K562 (cell line): ENCODE results near the gene DDX46. TPM values are rescaled to one million over a fixed set of nuclear protein-coding genes. Genes with fewer than 3 reads are reported as not detected.
A peak's percentile ranks its signal among the peaks of the same experiment; 100 is the strongest.

Experiments
- ATAC-seq: fragments of 200-7000 bp; cut with Tn5 transposase; 3 replicates; pipeline ENCODE4 v1.9.1; 2020; ENCODE audit warnings: moderate library complexity
- BruUV-seq: library from RNA; stranded (reverse); fragments of 400-500 nt; replicated peaks from 2 replicates; lab custom pipeline; 2021; lab: Mats Ljungman, UMichigan
- CTCF ChIA-PET: fragments of 300-600 bp; formaldehyde crosslinking; extraction: SDS; loops from one replicate; lab custom pipeline; 2021; ENCODE audit warnings: low intra/inter-chr PET ratio; lab: Yijun Ruan, JAX
- POLR2A ChIA-PET: fragments of 300-600, 350-650 bp; sonication (Branson Sonifier 250); formaldehyde crosslinking; extraction: SDS; loops from one replicate; lab custom pipeline; 2021; ENCODE audit warnings: antibody characterized with exemption, inconsistent platforms; lab: Yijun Ruan, JAX
- DNase-seq, 4 experiments: peaks; one replicate each; pipeline versions ENCODE4 v3.0.0 to v3.0.0-alpha.2; 2011 to 2018; ENCODE audit warnings: low spot score in 3 of 4, mixed read lengths in 3 of 4; ENCODE audit errors: extremely low read depth in 1 of 4
- FAIRE-seq: peaks from 2 replicates; lab custom pipeline; 2011; peaks lifted over from hg19 to GRCh38; lab: Jason Lieb, UNC
- H2AFZ ChIP-seq: 2 replicates; pipeline ENCODE4 v1.6.0; 2011; ENCODE audit warnings: low read depth, low read length, control low read depth, inconsistent platforms
- H3K27ac ChIP-seq: fragments of 200-600 bp; 3 replicates; pipeline ENCODE4 v1.8.0; 2011; ENCODE audit warnings: low read depth, mild to moderate bottlenecking, control low read depth, inconsistent platforms, low read length, moderate library complexity, mixed read lengths; ENCODE audit errors: extremely low read depth
- H3K27me3 ChIP-seq, 2 experiments: fragments of 300-600 bp in 1 of 2; 2 replicates in 1 of 2; 3 replicates in 1 of 2; pipeline versions ENCODE4 v1.6.0 to v1.8.0; 2011; ENCODE audit warnings: inconsistent platforms in 2 of 2, low read length in 2 of 2, mild to moderate bottlenecking in 1 of 2, mixed read lengths in 1 of 2, moderate library complexity in 1 of 2; ENCODE audit not compliant: control insufficient read depth in 2 of 2, insufficient read depth in 2 of 2
- H3K36me3 ChIP-seq: fragments of 300-600 bp; 3 replicates; pipeline ENCODE4 v1.8.0; 2011; ENCODE audit warnings: mild to moderate bottlenecking, low read length, inconsistent platforms; ENCODE audit not compliant: control insufficient read depth, insufficient read depth
- H3K4me1 ChIP-seq, 2 experiments: fragments of 200-600 bp in 1 of 2; replicated peaks in 1 of 2; 2 replicates in 1 of 2; 3 replicates in 1 of 2; pipeline versions ENCODE4 v1.5.1 to v1.8.0; 2011; ENCODE audit warnings: inconsistent platforms in 2 of 2, low read length in 2 of 2, mild to moderate bottlenecking in 1 of 2, mixed read lengths in 1 of 2, moderate library complexity in 1 of 2; ENCODE audit not compliant: control insufficient read depth in 2 of 2, insufficient read depth in 2 of 2
- H3K4me2 ChIP-seq: 2 replicates; pipeline ENCODE4 v1.6.1; 2011; ENCODE audit warnings: low read length, control low read depth, inconsistent platforms, mixed read lengths; ENCODE audit not compliant: insufficient read depth
- H3K4me3 ChIP-seq: fragments of 200-600 bp; sonication (generic), shearing (Covaris generic); 2 replicates; pipeline ENCODE4 v1.5.1; 2016; ENCODE audit warnings: control low read depth, inconsistent platforms
- H3K79me2 ChIP-seq: fragments of 200-600 bp; 3 replicates; pipeline ENCODE4 v1.8.0; 2011; ENCODE audit warnings: low read length, inconsistent platforms; ENCODE audit not compliant: control insufficient read depth, insufficient read depth
- H3K9ac ChIP-seq, 2 experiments: 2 replicates each; pipeline versions ENCODE4 v1.6.0 to v1.6.1; 2011; ENCODE audit warnings: low read depth in 2 of 2, low read length in 2 of 2, control low read depth in 1 of 2, inconsistent platforms in 1 of 2, mild to moderate bottlenecking in 1 of 2, mixed read lengths in 1 of 2; ENCODE audit not compliant: insufficient read depth in 1 of 2
- H3K9me1 ChIP-seq: one replicate; pipeline ENCODE4 v1.6.0; 2011; ENCODE audit warnings: inconsistent platforms, mild to moderate bottlenecking, low read length, moderate library complexity; ENCODE audit not compliant: control insufficient read depth, insufficient read depth
- H3K9me3 ChIP-seq: replicated peaks from 2 replicates; pipeline ENCODE4 v1.5.1; 2011; ENCODE audit warnings: low read depth, low read length, inconsistent platforms; ENCODE audit not compliant: control insufficient read depth, insufficient read depth
- H4K20me1 ChIP-seq: replicated peaks from 2 replicates; pipeline ENCODE4 v1.6.1; 2011; ENCODE audit warnings: low read length, inconsistent platforms, mixed read lengths; ENCODE audit not compliant: control insufficient read depth, insufficient read depth
- BRF1 ChIP-seq: IDR thresholded peaks from 3 replicates; pipeline ENCODE4 v1.6.1; 2011; ENCODE audit warnings: borderline replicate concordance, mild to moderate bottlenecking; ENCODE audit not compliant: insufficient read length; ENCODE audit errors: extremely low read depth
- CBFB ChIP-seq: sonication (generic); formaldehyde crosslinking; IDR thresholded peaks from 2 replicates; pipeline ENCODE4 v1.4.0; 2020; ENCODE audit warnings: mild to moderate bottlenecking, missing genetic modification reagents
- CBX3 ChIP-seq, 2 experiments: IDR thresholded peaks; 1 replicate in 1 of 2; 2 replicates in 1 of 2; pipeline ENCODE4 v1.6.1; 2012; ENCODE audit warnings: inconsistent platforms in 2 of 2, low read length in 2 of 2, borderline replicate concordance in 1 of 2, control low read depth in 1 of 2
- CEBPB ChIP-seq: fragments of 450-650 bp; IDR thresholded peaks from 2 replicates; pipeline ENCODE4 v1.6.1; 2016; ENCODE audit warnings: missing genetic modification characterization, missing compliant biosample characterization
- CEBPZ ChIP-seq: fragments of 150-350 bp; IDR thresholded peaks from 2 replicates; pipeline ENCODE4 v1.6.1; 2014; ENCODE audit warnings: low read depth, mild to moderate bottlenecking, low read length, borderline replicate concordance
- CHD1 ChIP-seq: fragments of 200-600 bp; sonication (generic); IDR thresholded peaks from one replicate; pipeline ENCODE4 v1.6.1; 2012; ENCODE audit warnings: mild to moderate bottlenecking, moderate library complexity, low read length, inconsistent platforms
- FOXO4 ChIP-seq: fragments of 450-650 bp; formaldehyde crosslinking; IDR thresholded peaks from 2 replicates; pipeline ENCODE4 v1.4.0; 2020; ENCODE audit warnings: mild to moderate bottlenecking, moderate library complexity
- ILF3 ChIP-seq: fragments of 450-650 bp; IDR thresholded peaks from 2 replicates; pipeline ENCODE4 v1.6.1; 2018; ENCODE audit warnings: antibody characterized with exemption, mild to moderate bottlenecking, moderate library complexity, borderline replicate concordance
- MAZ ChIP-seq, 2 experiments: fragments of 450-650 bp in 1 of 2; sonication (generic) in 1 of 2; formaldehyde crosslinking; IDR thresholded peaks in 1 of 2; conservative IDR thresholded peaks in 1 of 2; 2 replicates each; pipeline versions ENCODE4 v1.4.0 to v1.5.0; 2020; ENCODE audit warnings: mild to moderate bottlenecking in 1 of 2, missing genetic modification reagents in 1 of 2
- MEF2D ChIP-seq: conservative IDR thresholded peaks from 2 replicates; pipeline ENCODE4 v1.6.1; 2016; ENCODE audit warnings: low read depth, missing genetic modification characterization, missing compliant biosample characterization
- NR2C2 ChIP-seq, 2 experiments: fragments of 200-800 bp in 1 of 2; sonication (Bioruptor generic) in 1 of 2; sonication (generic) in 1 of 2; formaldehyde crosslinking in 1 of 2; IDR thresholded peaks; 2 replicates each; pipeline versions ENCODE4 v1.6.1 to v1.8.0; 2016 to 2022; ENCODE audit warnings: mild to moderate bottlenecking in 1 of 2, missing compliant biosample characterization in 1 of 2, missing genetic modification characterization in 1 of 2, missing genetic modification reagents in 1 of 2
- POU5F1 ChIP-seq: fragments of 150-350 bp; IDR thresholded peaks from 2 replicates; pipeline ENCODE4 v1.6.1; 2014; ENCODE audit warnings: borderline replicate concordance, low read length, low read depth, mild to moderate bottlenecking; ENCODE audit not compliant: partially characterized antibody
- RCOR1 ChIP-seq, 2 experiments: IDR thresholded peaks; 2 replicates each; pipeline ENCODE4 v1.6.1; 2012; ENCODE audit warnings: low read depth in 2 of 2, low read length in 2 of 2, borderline replicate concordance in 1 of 2, improper control_type of control experiment in 1 of 2
- RUNX1 ChIP-seq: sonication (generic); IDR thresholded peaks from 2 replicates; pipeline ENCODE4 v1.6.1; 2016; ENCODE audit warnings: antibody characterized with exemption, low read depth
- TCF3 ChIP-seq: sonication (generic); formaldehyde crosslinking; IDR thresholded peaks from 2 replicates; pipeline ENCODE4 v1.4.0; 2020; ENCODE audit warnings: mild to moderate bottlenecking, missing genetic modification reagents
- TEAD1 ChIP-seq, 2 experiments: fragments of 450-650 bp in 1 of 2; sonication (generic) in 1 of 2; formaldehyde crosslinking; IDR thresholded peaks; 2 replicates each; pipeline versions ENCODE4 v1.4.0 to v1.8.0; 2020 to 2022; ENCODE audit warnings: mild to moderate bottlenecking in 2 of 2, missing genetic modification reagents in 1 of 2
- ZNF124 ChIP-seq: sonication (generic); formaldehyde crosslinking; IDR thresholded peaks from 2 replicates; pipeline ENCODE4 v1.8.1; 2022; ENCODE audit warnings: missing genetic modification reagents
- ZNF77 ChIP-seq: fragments of 250-450 bp; sonication (Bioruptor Pico); IDR thresholded peaks from 2 replicates; pipeline ENCODE4 v1.5.0; 2020
- WGBS: fragments of 100-300 bp; shearing (Covaris generic); methylation state at CpG from one replicate; pipeline ENCODE4 v1.1.6; 2016; ENCODE audit warnings: low coverage, mixed read lengths; ENCODE audit not compliant: insufficient coverage; ENCODE audit errors: missing lambda C conversion rate; 5-methylcytosine and 5-hydroxymethylcytosine counted together
- in situ Hi-C: fragments of 300-500 bp; cut with MboI; formaldehyde crosslinking; loops from 4 replicates; pipeline ENCODE4 v1.15.0; 2018; ENCODE audit warnings: inconsistent platforms, mixed read lengths
- intact Hi-C: fragments of 100-400 bp; cut with micrococcal nuclease; formaldehyde crosslinking; loops from 2 replicates; pipeline ENCODE4 v1.14.2; 2022
- polyA plus RNA-seq, 8 experiments: library from polyadenylated mRNA; depleted of rRNA in 4 of 8; stranded (reverse) in 5 of 8; unstranded in 3 of 8; fragments of >200 nt; fragmentation: Nextera tagmentation in 2 of 8; fragmentation: Illumina TruSeq in 1 of 8; extraction: Ambion mirVana in 2 of 8; extraction: Trizol in 1 of 8; gene quantifications; 2 replicates each; pipeline versions ENCODE4 v1.2.1 to v1.2.3, GENCODE V29; 2011 to 2014; ENCODE audit warnings: inconsistent platforms in 1 of 8, missing spikeins in 1 of 8
- total RNA-seq, 7 experiments: library from RNA; depleted of rRNA in 6 of 7; stranded (reverse); fragments of >200 nt in 6 of 7; fragmentation: Illumina TruSeq in 2 of 7; extraction: Trizol in 2 of 7; gene quantifications; 2 replicates each; pipeline versions ENCODE4 v1.2.1 to v1.2.3, GENCODE V29; 2011 to 2021; ENCODE audit warnings: low replicate concordance in 1 of 7

The DDX46 gene
- total and polyA plus RNA-seq, 9 of the 15 experiments (the other 6 are each of a cell fraction or from before 2014, with no cell fraction given), result 26.2 to 99.0 (median 76.4) TPM

GRCh38 chr5:134873494-134873893, 114.9 kb downstream of the DDX46 start:
- POLR2A ChIA-PET, result interaction anchor here (0.6 to 3.9 kb wide), 12 partner anchors 8 to 148 kb away, joined by 3 to 22 read pairs (median 5); partner anchors contain the start of gene PCBD2
- no peak for FAIRE-seq
- no peak for TF ChIP-seq FOXO4
- TF ChIP-seq MAZ (CRISPR knock-in tag; conservative IDR thresholded peaks at IDR 0.05 in 1 of 2, IDR thresholded peaks at IDR 0.05 in 1 of 2), result no peak
- no peak for TF ChIP-seq BRF1
- no peak for TF ChIP-seq CBX3 (IDR thresholded peaks at IDR 0.05; ENCODE audit: borderline replicate concordance in 1 of 2, low read length in 2 of 2)
- TF ChIP-seq CHD1, result no peak
- no peak for TF ChIP-seq TEAD1 (CRISPR knock-in tag; IDR thresholded peaks at IDR 0.05)
- TF ChIP-seq ILF3, result no peak
- no peak for TF ChIP-seq TCF3 (CRISPR knock-in tag)
- no peak for TF ChIP-seq CEBPZ
- no peak for TF ChIP-seq NR2C2 (CRISPR knock-in tag; IDR thresholded peaks at IDR 0.05)
- TF ChIP-seq NR2C2 (tag; IDR thresholded peaks at IDR 0.05), result no peak
- TF ChIP-seq POU5F1, result no peak
- no peak for TF ChIP-seq ZNF124
- no peak for TF ChIP-seq CBFB (CRISPR knock-in tag)
- no peak for TF ChIP-seq MEF2D
- TF ChIP-seq RUNX1, result no peak
- TF ChIP-seq ZNF77, result no peak
- no peak for TF ChIP-seq CEBPB (tag)
- TF ChIP-seq RCOR1 (IDR thresholded peaks at IDR 0.05; ENCODE audit: borderline replicate concordance in 1 of 2, low read depth in 2 of 2, low read length in 2 of 2), result no peak

More at GRCh38 chr5:134873494-134873893, 114.9 kb downstream of the DDX46 start:
- peak overlapping the region; percentile 89 for H3K27ac ChIP-seq
- no peaks in the 10 kb centered on the region for H4K20me1 ChIP-seq
- BruUV-seq, result TSS peak; percentile 91
- peak overlapping the region in 1 of 2 experiments; percentile 88; a peak in 2 of 4 replicates for H3K9ac ChIP-seq
- ATAC-seq (no peak), DNase-seq (peak in 3 of 4 experiments; percentile 23 to 28 (median 28))
- H3K9me3 ChIP-seq, result no peaks in the 10 kb centered on the region
- no peaks in the 10 kb centered on the region for H3K36me3 ChIP-seq
- peaks cover 6% of the 10 kb centered on the region; the same call in 2 of the 3 replicates for H3K79me2 ChIP-seq
- 60% methylated on average over 6 of the region's 6 CpGs for WGBS
- peak overlapping the region; percentile 100 for H2AFZ ChIP-seq
- no peaks in the 10 kb centered on the region for H3K27me3 ChIP-seq
- in situ Hi-C loops, result no loop called here
- peaks cover 18 to 20% of the 10 kb centered on the region in 2 experiments; a peak in 4 of 5 replicates for H3K4me1 ChIP-seq
- no peaks in the 10 kb centered on the region for H3K9me1 ChIP-seq
- H3K4me2 ChIP-seq, result peak overlapping the region; percentile 93
- H3K4me3 ChIP-seq, result 0 out of 2 replicates have a peak overlapping the region, but pooled peaks have one; percentile 62
- intact Hi-C loops, result no loop called here
- CTCF ChIA-PET, result no interaction called here
